Esophagus (tissue), 2 donors: ENCODE measurements around the gene SCNN1A. TPM values are rescaled to one million over a fixed set of nuclear protein-coding genes. Genes with fewer than 3 reads are reported as not detected.

ENCODE experiments used
- H3K27ac ChIP-seq, 2 donors: one replicate each; pipeline ENCODE4 v1.5.1; 2013; ENCODE audit warnings: low read depth in 2 of 2, mild to moderate bottlenecking in 2 of 2, inconsistent platforms in 1 of 2, low read length in 1 of 2, moderate library complexity in 1 of 2
- H3K27me3 ChIP-seq, 2 donors: one replicate each; pipeline ENCODE4 v1.6.1; 2013; ENCODE audit warnings: low read length in 2 of 2, control low read depth in 1 of 2, mild to moderate bottlenecking in 1 of 2; ENCODE audit not compliant: insufficient read depth in 2 of 2, control insufficient read depth in 1 of 2
- H3K36me3 ChIP-seq, 2 donors: one replicate each; pipeline ENCODE4 v1.6.1; 2013; ENCODE audit warnings: low read length in 1 of 2; ENCODE audit not compliant: control insufficient read depth in 2 of 2, insufficient read depth in 2 of 2
- H3K4me1 ChIP-seq, 2 donors: one replicate each; pipeline ENCODE4 v1.6.1; 2013; ENCODE audit warnings: low read length in 1 of 2; ENCODE audit not compliant: control insufficient read depth in 2 of 2, insufficient read depth in 2 of 2
- H3K4me3 ChIP-seq, 2 donors: one replicate each; pipeline ENCODE4 v1.5.1; 2013; ENCODE audit warnings: low read length in 2 of 2, mild to moderate bottlenecking in 2 of 2, low read depth in 1 of 2, moderate library complexity in 1 of 2
- H3K9me3 ChIP-seq, 2 donors: one replicate each; pipeline ENCODE4 v1.6.1; 2013; ENCODE audit warnings: mild to moderate bottlenecking in 2 of 2, low read depth in 1 of 2, low read length in 1 of 2, moderate library complexity in 1 of 2; ENCODE audit not compliant: control insufficient read depth in 2 of 2, insufficient read depth in 1 of 2
- WGBS, 2 donors: extraction: QIAGEN DNeasy Blood & Tissue Kit; methylation state at CpG; one replicate each; pipeline ENCODE4 v1.1.7; 2013; 5-methylcytosine and 5-hydroxymethylcytosine counted together
- polyA plus RNA-seq, 2 donors: library from polyadenylated mRNA; stranded (reverse); fragments of 200-250 nt; gene quantifications; one replicate each; pipeline ENCODE4 v1.2.3, GENCODE V29; 2013
- donor health status: healthy with polysubstance abuse.
- donor health status: Bipolar disorder and iron deficiency.

The SCNN1A gene
- polyA plus RNA-seq, 2 donors, result 98.7 to 126 TPM

DNA sequence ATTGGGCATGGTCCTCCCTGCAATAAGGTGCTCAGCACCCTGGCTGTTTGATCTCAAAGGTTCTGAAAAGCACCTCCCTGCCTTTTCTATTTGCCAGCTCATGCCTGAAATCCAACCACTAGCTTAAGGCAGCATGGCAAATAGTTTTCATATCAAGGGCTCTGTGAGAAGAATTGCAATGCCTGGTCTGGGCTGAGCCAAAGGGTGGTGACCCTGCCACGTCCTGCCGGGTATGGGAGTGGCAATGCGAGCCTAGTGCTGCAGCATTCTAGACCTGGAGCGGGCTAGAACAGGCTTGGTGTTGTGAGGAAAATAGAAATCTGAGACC is 2.3 kb upstream of the SCNN1A start:
- no peaks in the 10 kb centered on the region for H3K9me3 ChIP-seq
- H3K4me1 ChIP-seq, result peaks cover 8 to 29% of the 10 kb centered on the region in 2 donors
- H3K36me3 ChIP-seq, result no peaks in the 10 kb centered on the region
- peak overlapping the region; percentile 95 to 98 for H3K27ac ChIP-seq
- WGBS, 2 donors, result 42 to 51% methylated on average over 4 of the region's 4 CpGs
- H3K27me3 ChIP-seq, result no peaks in the 10 kb centered on the region
- peak overlapping the region in 1 of 2 donors; percentile 73 for H3K4me3 ChIP-seq

DNA sequence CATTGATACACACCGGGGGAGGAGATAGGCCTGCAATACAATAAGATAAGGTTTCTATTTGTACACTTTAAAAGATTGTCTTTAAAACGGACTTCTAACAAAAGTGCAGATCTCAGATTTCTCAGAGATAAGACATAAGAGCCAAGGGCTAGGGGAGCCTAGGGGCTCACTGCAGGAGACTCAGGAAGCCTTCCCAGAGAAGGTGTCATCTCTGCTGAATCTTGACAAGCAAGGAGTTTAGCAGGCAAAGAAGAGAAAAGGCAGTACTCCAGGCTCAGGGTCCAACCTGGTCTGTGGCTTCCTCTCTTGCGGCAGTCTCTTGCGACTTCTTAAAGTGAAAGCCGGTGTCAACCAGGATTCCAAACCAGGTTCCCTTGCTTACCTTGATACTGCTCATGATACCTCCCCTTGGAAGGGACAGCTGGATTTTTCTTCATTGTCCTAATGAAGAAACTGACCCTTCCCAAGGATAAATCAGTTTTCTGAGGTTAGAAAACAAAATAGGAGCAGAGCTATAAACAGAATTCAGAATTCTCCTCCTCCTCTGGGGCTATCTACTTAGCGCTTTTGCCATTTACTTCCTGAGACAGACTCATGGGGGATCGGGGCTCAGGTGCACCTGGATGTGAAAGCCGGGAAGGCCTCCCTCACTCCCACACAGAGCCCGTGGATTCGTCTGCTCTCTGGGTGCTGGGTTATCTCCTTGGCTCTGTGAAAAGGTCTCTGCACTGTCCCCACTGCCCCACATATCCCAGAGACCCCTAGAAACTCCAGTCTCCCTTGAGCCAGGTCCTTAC is 1.7 kb upstream of the SCNN1A start:
- 41 to 52% methylated on average over 10 of the region's 10 CpGs for WGBS, 2 donors
- Histone ChIP-seq H3K4me3 (peak overlapping the region; percentile 16 to 73), H3K4me1 (peaks cover 8 to 28% of the 10 kb centered on the region in 2 donors), H3K27ac (peak overlapping the region; percentile 95 to 98), H3K36me3 (no peaks in the 10 kb centered on the region), H3K27me3 (no peaks in the 10 kb centered on the region), H3K9me3 (no peaks in the 10 kb centered on the region)

DNA sequence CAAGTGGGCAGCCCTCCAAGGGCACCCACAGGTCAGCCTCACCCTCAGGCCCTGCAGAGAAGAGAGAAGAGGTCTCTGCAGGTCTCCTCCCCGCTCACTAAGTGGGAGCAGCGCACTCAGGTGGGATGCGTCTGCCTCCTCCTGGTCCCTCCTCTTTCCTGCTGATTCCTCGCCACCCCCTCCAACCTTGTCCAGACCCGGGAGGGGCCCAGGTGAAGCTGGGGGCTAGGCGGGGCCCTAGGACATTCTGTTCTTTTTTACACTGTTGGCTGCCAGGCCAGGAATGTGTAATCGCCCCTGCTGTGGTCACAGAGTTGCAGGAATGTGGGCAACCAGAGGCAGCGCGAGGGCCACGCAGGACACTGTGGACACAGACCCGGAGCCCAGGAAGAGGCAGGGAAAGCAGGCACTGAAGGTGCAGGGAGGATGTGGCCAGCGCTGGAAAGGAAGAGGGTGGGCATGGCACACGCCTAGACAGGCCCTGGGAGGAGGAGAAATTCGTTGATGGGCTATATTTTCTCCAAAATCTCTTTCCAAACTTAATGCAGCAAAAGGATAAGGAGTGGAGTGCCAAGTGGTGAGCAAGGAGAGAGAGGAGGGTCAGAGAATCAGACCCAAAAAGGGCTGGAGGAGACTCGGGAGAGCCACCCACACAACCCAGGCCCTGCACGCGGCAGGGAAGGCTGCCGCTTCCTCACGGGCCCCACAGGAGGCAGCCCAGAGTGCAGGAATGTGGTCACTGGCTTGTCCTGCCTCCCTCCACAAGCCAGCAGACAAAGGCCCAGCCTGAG is 911 bp upstream of the SCNN1A start:
- Histone ChIP-seq H3K4me3 (peak overlapping the region; percentile 64 to 73), H3K36me3 (no peaks in the 10 kb centered on the region), H3K9me3 (no peaks in the 10 kb centered on the region), H3K27me3 (no peaks in the 10 kb centered on the region), H3K4me1 (peaks cover 8 to 28% of the 10 kb centered on the region in 2 donors), H3K27ac (peak overlapping the region; percentile 95 to 98)
- WGBS, 2 donors, result 31 to 42% methylated on average over 19 of the region's 19 CpGs

DNA sequence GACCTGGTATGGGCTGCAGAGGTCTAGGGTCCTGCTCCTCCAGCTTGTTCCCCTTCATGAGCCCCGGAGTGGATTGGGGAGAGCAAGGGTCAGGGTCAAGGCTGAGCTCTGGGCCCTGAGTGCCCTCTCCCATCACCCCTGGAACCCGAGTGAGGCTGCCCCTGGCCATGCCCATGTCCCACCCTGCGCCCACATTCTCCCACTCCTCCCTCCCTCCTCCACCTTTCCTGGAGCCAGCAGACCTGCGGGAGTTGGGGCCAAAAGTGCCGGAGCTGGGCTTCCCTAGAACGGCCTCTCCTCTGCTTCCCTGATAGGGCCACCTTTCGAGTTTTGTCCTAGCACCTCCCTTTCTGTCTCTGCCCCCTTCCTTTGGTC is 590 bp downstream of the SCNN1A start:
- Histone ChIP-seq H3K36me3 (no peaks in the 10 kb centered on the region), H3K27ac (peak overlapping the region; percentile 95 to 98), H3K9me3 (no peaks in the 10 kb centered on the region), H3K27me3 (no peaks in the 10 kb centered on the region), H3K4me3 (peak overlapping the region; percentile 64 to 73), H3K4me1 (peaks cover 8 to 36% of the 10 kb centered on the region in 2 donors)
- WGBS, 2 donors, result 51 to 64% methylated on average over 7 of the region's 7 CpGs

DNA sequence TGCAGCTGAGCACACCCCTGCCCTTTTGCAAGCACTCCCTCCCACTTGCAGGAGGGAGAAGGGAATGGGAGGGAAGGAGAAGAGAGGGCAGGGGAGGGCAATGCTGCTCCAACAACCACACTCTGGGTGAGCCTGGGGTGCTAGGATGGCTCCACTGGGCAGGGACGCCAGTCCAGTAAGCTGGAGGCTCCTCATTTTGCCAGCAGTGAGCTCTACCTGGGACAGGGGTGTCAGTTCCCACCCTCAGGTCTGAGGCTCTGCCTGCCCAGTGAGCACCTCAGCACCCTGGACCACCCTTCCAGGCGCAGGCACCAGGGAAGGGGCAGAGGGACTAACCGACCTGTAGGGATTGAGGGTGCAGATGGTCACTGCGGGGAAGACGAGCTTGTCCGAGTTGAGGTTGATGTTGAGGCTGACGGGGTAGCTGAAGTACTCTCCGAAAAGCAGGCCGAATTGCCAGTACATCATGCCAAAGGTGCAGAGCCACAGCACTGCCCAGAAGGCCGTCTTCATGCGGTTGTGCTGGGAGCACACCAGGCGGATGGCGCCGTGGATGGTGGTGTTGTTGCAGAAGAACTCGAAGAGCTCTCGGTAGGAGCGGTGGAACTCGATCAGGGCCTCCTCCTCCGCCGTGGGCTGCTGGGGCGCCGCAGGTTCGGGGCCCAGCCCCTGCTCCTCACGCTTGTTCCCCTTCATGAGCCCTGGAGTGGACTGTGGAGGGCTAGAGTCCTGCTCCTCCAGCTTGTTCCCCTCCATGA is 1.2 kb downstream of the SCNN1A start:
- WGBS, 2 donors, result 91 to 92% methylated on average over 24 of the region's 24 CpGs
- Histone ChIP-seq H3K4me1 (peaks cover 8 to 37% of the 10 kb centered on the region in 2 donors), H3K27me3 (no peaks in the 10 kb centered on the region), H3K36me3 (no peaks in the 10 kb centered on the region), H3K9me3 (no peaks in the 10 kb centered on the region), H3K4me3 (peak overlapping the region; percentile 64 to 73), H3K27ac (peak overlapping the region; percentile 95 to 98)

DNA sequence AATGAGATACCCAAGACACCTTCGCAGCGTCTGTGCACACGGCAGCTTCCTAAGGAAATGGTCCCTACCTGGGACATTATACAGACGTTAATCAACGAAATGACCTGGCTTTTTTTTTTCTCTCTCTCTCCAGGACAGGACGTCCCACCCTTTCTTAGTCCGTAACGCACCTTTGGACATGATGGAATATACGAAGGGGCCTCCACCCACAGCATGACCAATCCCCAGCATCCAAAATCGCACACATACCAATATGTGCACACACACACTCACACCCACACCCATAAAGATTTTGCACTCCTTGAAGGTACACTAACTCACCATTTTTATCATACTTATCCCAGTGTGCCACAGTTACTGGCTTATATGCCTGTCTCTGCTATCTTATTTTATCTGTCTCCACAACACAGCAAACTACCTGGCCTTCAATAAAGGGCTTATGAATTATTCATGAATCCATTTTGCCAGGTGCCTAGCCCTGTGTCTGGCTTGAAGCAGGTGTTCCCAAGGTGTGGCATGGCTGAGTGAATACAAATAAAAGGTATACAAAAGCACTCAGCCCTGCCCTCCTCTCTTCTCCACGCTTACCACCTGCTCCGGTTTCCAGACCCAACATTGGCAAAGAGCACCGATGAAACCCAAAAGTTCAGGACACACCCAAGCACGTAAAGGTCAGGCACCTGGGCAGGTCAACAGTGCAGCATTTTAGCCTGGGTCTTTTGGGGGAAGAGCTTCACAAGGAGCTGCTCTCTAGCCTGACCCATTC is 2.2 kb downstream of the SCNN1A start:
- no peaks in the 10 kb centered on the region for H3K9me3 ChIP-seq
- WGBS, 2 donors, result 50 to 55% methylated on average over 14 of the region's 14 CpGs
- peaks cover 6 to 31% of the 10 kb centered on the region in 2 donors for H3K4me1 ChIP-seq
- peak overlapping the region; percentile 64 to 73 for H3K4me3 ChIP-seq
- peak overlapping the region; percentile 95 to 98 for H3K27ac ChIP-seq
- no peaks in the 10 kb centered on the region for H3K36me3 ChIP-seq
- no peaks in the 10 kb centered on the region for H3K27me3 ChIP-seq

DNA sequence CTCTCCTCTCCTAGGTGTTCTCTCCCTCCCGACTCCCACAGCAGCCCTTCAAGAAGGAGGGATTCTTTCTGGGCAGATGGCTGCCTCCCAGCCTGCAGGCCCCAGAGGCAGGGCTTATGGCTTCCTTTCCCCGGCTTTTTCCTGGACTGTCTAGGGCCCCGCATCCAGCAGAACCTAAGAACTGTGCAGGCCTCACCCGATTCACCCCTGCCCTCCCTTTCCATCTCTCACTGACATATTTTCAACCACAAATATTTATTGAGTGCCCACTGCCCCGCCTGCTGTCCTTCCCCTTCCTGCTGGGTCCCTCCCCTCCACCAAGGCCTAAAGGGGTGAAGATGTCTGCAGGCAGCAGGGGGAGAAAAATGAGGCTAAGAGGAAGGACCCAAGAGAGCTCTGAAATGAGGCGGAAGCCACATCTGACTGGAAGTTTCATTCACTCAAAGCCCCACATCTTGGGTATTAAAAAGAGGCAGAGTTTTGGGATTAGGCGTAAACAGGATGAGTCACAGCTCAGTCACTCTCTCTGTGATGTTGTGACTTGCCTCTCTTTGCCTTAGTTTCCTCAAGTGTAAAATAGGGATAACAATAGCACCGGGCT is 2.9 kb downstream of the SCNN1A start:
- 18 to 28% methylated on average over 8 of the region's 8 CpGs for WGBS, 2 donors
- Histone ChIP-seq H3K4me3 (peak overlapping the region; percentile 64 to 73), H3K4me1 (peaks cover 3 to 30% of the 10 kb centered on the region in 2 donors)

DNA sequence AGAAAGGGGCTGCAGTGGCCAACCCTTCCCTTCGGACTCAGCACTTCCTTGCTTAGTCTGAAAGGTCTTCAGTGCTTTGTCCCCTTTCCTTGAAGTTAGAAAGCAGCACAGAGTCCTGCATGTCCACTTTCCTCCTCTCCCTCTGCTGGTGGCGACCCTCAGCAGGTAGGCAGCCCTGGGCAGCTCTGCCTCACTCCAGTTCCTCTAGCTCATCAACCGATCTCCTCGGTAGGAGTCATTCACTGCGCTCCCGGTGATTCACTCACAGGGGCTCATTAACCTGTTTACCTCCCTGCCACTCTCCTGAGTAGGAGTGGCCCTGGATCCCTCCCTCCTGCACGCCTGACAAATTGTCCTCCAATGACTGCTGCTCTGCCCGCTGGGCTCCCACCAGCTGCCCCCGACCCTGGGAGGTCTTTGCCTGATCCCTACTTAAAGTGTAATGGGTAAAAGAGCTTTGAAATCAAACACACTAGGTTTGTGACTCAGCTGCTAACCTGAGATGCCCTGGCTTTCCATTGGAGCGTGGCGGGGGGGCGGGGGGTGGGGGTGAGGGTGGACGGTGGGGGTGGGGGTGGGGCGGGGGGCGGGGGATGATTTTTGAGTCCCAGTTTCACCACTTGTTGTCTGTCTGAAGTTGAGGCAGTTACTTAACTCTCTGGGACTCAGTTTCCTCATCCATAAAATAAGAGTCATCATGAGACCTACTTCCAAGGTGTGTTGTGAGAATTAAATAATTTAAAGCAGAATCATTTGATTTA is 4.2 kb downstream of the SCNN1A start:
- WGBS, 2 donors, result 32 to 33% methylated on average over 15 of the region's 15 CpGs
- H3K36me3 ChIP-seq, result no peaks in the 10 kb centered on the region
- H3K9me3 ChIP-seq, result no peaks in the 10 kb centered on the region
- H3K4me3 ChIP-seq, result peak overlapping the region; percentile 19 to 73
- peak overlapping the region; percentile 91 to 95 for H3K27ac ChIP-seq
- H3K4me1 ChIP-seq, result peaks cover 0 to 24% of the 10 kb centered on the region in 2 donors
- no peaks in the 10 kb centered on the region for H3K27me3 ChIP-seq

More for the DNA sequence above, 2.9 kb downstream of the SCNN1A start:
- H3K36me3 ChIP-seq, result no peaks in the 10 kb centered on the region
- H3K27ac ChIP-seq, result peak overlapping the region; percentile 95 to 98
- H3K9me3 ChIP-seq, result no peaks in the 10 kb centered on the region
- H3K27me3 ChIP-seq, result no peaks in the 10 kb centered on the region
